Dendritic cell treated with granulocyte-macrophage colony-stimulating factor and Interleukin-4, amounts not matched to agents 40 ng/mL and 50 ng/mL, for 4 days (primary cell): ENCODE data around the gene FMR1.
A peak's percentile ranks its signal among the peaks of the same experiment; 100 is the strongest.

ENCODE experiments used
- H3K27ac Mint-ChIP-seq: one replicate; pipeline ENCODE4 v1.8.0; 2022; ENCODE audit warnings: mild to moderate bottlenecking, mixed read lengths
- H3K27me3 Mint-ChIP-seq: one replicate; pipeline ENCODE4 v1.8.0; 2022; ENCODE audit warnings: mild to moderate bottlenecking, mixed read lengths
- H3K36me3 Mint-ChIP-seq: one replicate; pipeline ENCODE4 v1.8.0; 2022; ENCODE audit warnings: low read depth, mixed read lengths
- H3K4me1 Mint-ChIP-seq: one replicate; pipeline ENCODE4 v1.8.0; 2022; ENCODE audit warnings: low read depth, mixed read lengths
- H3K4me3 Mint-ChIP-seq: one replicate; pipeline ENCODE4 v1.8.0; 2022; ENCODE audit warnings: mild to moderate bottlenecking, moderate library complexity, mixed read lengths
- H3K9me3 Mint-ChIP-seq: one replicate; pipeline ENCODE4 v1.8.0; 2022; ENCODE audit warnings: mixed read lengths
- intact Hi-C: fragments of 100-400 bp; cut with micrococcal nuclease; formaldehyde crosslinking; loops from one replicate; pipeline ENCODE4 v1.15.0; 2022

FMR1 gene

GRCh38 chrX:147911192-147912022, at the start of gene FMR1:
FMR1 (plus strand) TSS chrX:147911919; CDS start chrX:147912180, 261 bp downstream.
- Mint-ChIP-seq H3K4me1 (peaks cover 9% of the 10 kb centered on the region), H3K36me3 (peaks cover 9% of the 10 kb centered on the region), H3K27ac (peak within 1 kb of the TSS; percentile 91), H3K9me3 (no peaks in the 10 kb centered on the region), H3K4me3 (peak within 1 kb of the TSS; percentile 91), H3K27me3 (no peaks in the 10 kb centered on the region)
- intact Hi-C loops = no loop called here

- Mint-ChIP-seq H3K36me3 (no peaks in the 10 kb centered on the region), H3K27me3 (no peaks in the 10 kb centered on the region), H3K4me3 (no peak overlapping the region), H3K9me3 (peaks cover 10% of the 10 kb centered on the region), H3K27ac (no peak overlapping the region), H3K4me1 (peaks cover 10% of the 10 kb centered on the region)
- intact Hi-C loops = no loop called here
Measured at GRCh38 chrX:147875866-147876596, 35.7 kb upstream of the FMR1 start.

GRCh38 chrX:147876849-147877646, 34.7 kb upstream of the FMR1 start:
- Mint-ChIP-seq H3K4me3 (no peak overlapping the region), H3K27ac (no peak overlapping the region), H3K27me3 (no peaks in the 10 kb centered on the region), H3K9me3 (peaks cover under 1% of the 10 kb centered on the region), H3K36me3 (no peaks in the 10 kb centered on the region), H3K4me1 (peaks cover 10% of the 10 kb centered on the region)
- intact Hi-C loops = no loop called here

- H3K4me3 Mint-ChIP-seq = no peak overlapping the region
- H3K4me1 Mint-ChIP-seq = peaks cover 10% of the 10 kb centered on the region
- no peaks in the 10 kb centered on the region for H3K9me3 Mint-ChIP-seq
- H3K36me3 Mint-ChIP-seq = no peaks in the 10 kb centered on the region
- intact Hi-C loops = no loop called here
- H3K27me3 Mint-ChIP-seq = no peaks in the 10 kb centered on the region
- H3K27ac Mint-ChIP-seq = no peak overlapping the region
Measured at GRCh38 chrX:147877726-147878125, 34.0 kb upstream of the FMR1 start.

- Mint-ChIP-seq H3K36me3 (no peaks in the 10 kb centered on the region), H3K27me3 (peaks cover 4% of the 10 kb centered on the region), H3K4me3 (no peak overlapping the region), H3K27ac (no peak overlapping the region), H3K9me3 (peaks cover 8% of the 10 kb centered on the region), H3K4me1 (no peaks in the 10 kb centered on the region)
- intact Hi-C loops = no loop called here
Measured at GRCh38 chrX:147884958-147885357, 26.8 kb upstream of the FMR1 start.

GRCh38 chrX:147890756-147891155, 21.0 kb upstream of the FMR1 start:
- Mint-ChIP-seq H3K27me3 (peaks cover 7% of the 10 kb centered on the region), H3K4me1 (no peaks in the 10 kb centered on the region), H3K36me3 (no peaks in the 10 kb centered on the region), H3K4me3 (no peak overlapping the region), H3K9me3 (peaks cover 8% of the 10 kb centered on the region), H3K27ac (no peak overlapping the region)
- intact Hi-C loops = no loop called here

GRCh38 chrX:147891896-147892295, 19.8 kb upstream of the FMR1 start:
- Mint-ChIP-seq H3K4me3 (no peak overlapping the region), H3K4me1 (no peaks in the 10 kb centered on the region), H3K9me3 (peaks cover 8% of the 10 kb centered on the region), H3K27ac (no peak overlapping the region), H3K36me3 (no peaks in the 10 kb centered on the region), H3K27me3 (peaks cover 8% of the 10 kb centered on the region)
- intact Hi-C loops = no loop called here

- Mint-ChIP-seq H3K27me3 (peaks cover 7% of the 10 kb centered on the region), H3K4me1 (no peaks in the 10 kb centered on the region), H3K36me3 (no peaks in the 10 kb centered on the region), H3K4me3 (no peak overlapping the region), H3K27ac (no peak overlapping the region), H3K9me3 (peaks cover 2% of the 10 kb centered on the region)
- intact Hi-C loops = no loop called here
Measured at GRCh38 chrX:147893741-147894140, 18.0 kb upstream of the FMR1 start.

GRCh38 chrX:147894366-147894963, 17.3 kb upstream of the FMR1 start:
- Mint-ChIP-seq H3K9me3 (no peaks in the 10 kb centered on the region), H3K4me1 (no peaks in the 10 kb centered on the region), H3K4me3 (no peak overlapping the region), H3K27me3 (peaks cover 7% of the 10 kb centered on the region), H3K27ac (no peak overlapping the region), H3K36me3 (no peaks in the 10 kb centered on the region)
- intact Hi-C loops = no loop called here

GRCh38 chrX:147897117-147897516, 14.6 kb upstream of the FMR1 start:
- no peaks in the 10 kb centered on the region for H3K9me3 Mint-ChIP-seq
- H3K27ac Mint-ChIP-seq = no peak overlapping the region
- no peaks in the 10 kb centered on the region for H3K36me3 Mint-ChIP-seq
- H3K4me3 Mint-ChIP-seq = no peak overlapping the region
- H3K4me1 Mint-ChIP-seq = no peaks in the 10 kb centered on the region
- intact Hi-C loops = no loop called here
- peaks cover 3% of the 10 kb centered on the region for H3K27me3 Mint-ChIP-seq

- H3K36me3 Mint-ChIP-seq = no peaks in the 10 kb centered on the region
- peaks cover 3% of the 10 kb centered on the region for H3K27me3 Mint-ChIP-seq
- no peak overlapping the region for H3K4me3 Mint-ChIP-seq
- H3K9me3 Mint-ChIP-seq = no peaks in the 10 kb centered on the region
- no peaks in the 10 kb centered on the region for H3K4me1 Mint-ChIP-seq
- H3K27ac Mint-ChIP-seq = no peak overlapping the region
- intact Hi-C loops = no loop called here
Measured at GRCh38 chrX:147898951-147899350, 12.8 kb upstream of the FMR1 start.

GRCh38 chrX:147899379-147900114, 12.2 kb upstream of the FMR1 start:
- Mint-ChIP-seq H3K27ac (no peak overlapping the region), H3K36me3 (no peaks in the 10 kb centered on the region), H3K27me3 (peaks cover 3% of the 10 kb centered on the region), H3K4me1 (no peaks in the 10 kb centered on the region), H3K9me3 (no peaks in the 10 kb centered on the region), H3K4me3 (no peak overlapping the region)
- intact Hi-C loops = no loop called here

- Mint-ChIP-seq H3K27ac (no peak overlapping the region), H3K4me3 (no peak overlapping the region), H3K9me3 (no peaks in the 10 kb centered on the region), H3K27me3 (peaks cover 3% of the 10 kb centered on the region), H3K36me3 (no peaks in the 10 kb centered on the region), H3K4me1 (no peaks in the 10 kb centered on the region)
- intact Hi-C loops = no loop called here
Measured at GRCh38 chrX:147900349-147900748, 11.4 kb upstream of the FMR1 start.
